ENCODE data around the gene RUNDC1.

DNA sequence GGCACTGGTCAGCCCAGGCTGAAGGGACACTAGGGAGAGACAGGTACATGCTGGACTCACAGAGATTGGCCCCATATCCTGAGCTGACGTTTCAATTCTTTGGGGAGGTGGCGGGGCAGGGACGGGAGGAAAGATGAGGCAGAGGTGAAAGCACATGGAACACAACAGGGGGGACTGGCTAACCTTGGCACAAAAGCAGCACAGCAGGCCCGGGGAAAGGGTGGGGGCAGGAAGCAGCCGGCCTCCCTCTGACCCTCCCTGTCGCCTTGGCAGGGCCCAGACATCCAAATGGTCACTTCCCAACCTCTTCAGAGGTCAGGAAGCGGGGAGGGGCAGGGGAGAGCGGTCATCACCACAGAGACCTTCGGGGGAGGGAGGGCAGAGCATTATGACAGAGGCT lies 35.2 kb downstream of the RUNDC1 start:
- TF ChIP-seq FOXP2 (optimal IDR thresholded peaks at IDR 0.05; ENCODE audit: control extremely low read depth, extremely low read length, insufficient read depth) (no peak), POLR2AphosphoS5 (IDR thresholded peaks at IDR 0.05; ENCODE audit: borderline replicate concordance, low read depth, low read length) (no peak)
